Calu3 (cell line): ENCODE data around the gene DENND5A. TPM values are rescaled to one million over a fixed set of nuclear protein-coding genes. Genes with fewer than 3 reads are reported as not detected.

ENCODE experiments used
- BruUV-seq: library from RNA; stranded (reverse); fragments of 400-500 nt; replicated peaks from 2 replicates; lab custom pipeline; 2021; lab: Mats Ljungman, UMichigan
- CTCF ChIA-PET: fragments of 300-600 bp; sonication (Branson Sonifier 250); formaldehyde crosslinking; loops from one replicate; lab custom pipeline; 2022; ENCODE audit warnings: antibody characterized with exemption; lab: Charles Lee
- DNase-seq: peaks from one replicate; pipeline ENCODE4 v3.0.0; 2022
- H3K27ac Mint-ChIP-seq: one replicate; pipeline ENCODE4 v1.8.0; 2022; ENCODE audit warnings: mixed read lengths; ENCODE audit not compliant: unreplicated experiment
- H3K27me3 Mint-ChIP-seq: one replicate; pipeline ENCODE4 v1.8.0; 2022; ENCODE audit warnings: mixed read lengths; ENCODE audit not compliant: unreplicated experiment
- H3K36me3 Mint-ChIP-seq: one replicate; pipeline ENCODE4 v1.8.0; 2022; ENCODE audit warnings: mild to moderate bottlenecking, moderate library complexity, mixed read lengths; ENCODE audit not compliant: insufficient read depth, unreplicated experiment
- H3K4me1 Mint-ChIP-seq: one replicate; pipeline ENCODE4 v1.8.0; 2022; ENCODE audit warnings: mild to moderate bottlenecking, low read depth, mixed read lengths; ENCODE audit not compliant: unreplicated experiment
- H3K4me3 Mint-ChIP-seq: one replicate; pipeline ENCODE4 v1.8.0; 2022; ENCODE audit warnings: mild to moderate bottlenecking, low read depth, moderate library complexity, mixed read lengths; ENCODE audit not compliant: unreplicated experiment
- H3K9me3 Mint-ChIP-seq: one replicate; pipeline ENCODE4 v1.8.0; 2022; ENCODE audit warnings: low read depth, mixed read lengths; ENCODE audit not compliant: unreplicated experiment
- intact Hi-C: fragments of 100-400 bp; cut with micrococcal nuclease; formaldehyde crosslinking; loops from one replicate; pipeline ENCODE4 v1.10.0; 2022; ENCODE audit not compliant: unreplicated experiment
- total RNA-seq: library from RNA; stranded (reverse); gene quantifications from 2 replicates; pipeline ENCODE4 v1.2.3, GENCODE V29; 2022
- TF ChIP-seq, protein P1 (sequence below): fragments of 200-600 bp; IDR thresholded peaks from one replicate; pipeline ENCODE4 v1.8.0; 2022; ENCODE audit warnings: antibody characterized with exemption; ENCODE audit not compliant: unreplicated experiment

Gene DENND5A
- total RNA-seq, 1 experiment from 2014 or later: 40.0 TPM

DNA sequence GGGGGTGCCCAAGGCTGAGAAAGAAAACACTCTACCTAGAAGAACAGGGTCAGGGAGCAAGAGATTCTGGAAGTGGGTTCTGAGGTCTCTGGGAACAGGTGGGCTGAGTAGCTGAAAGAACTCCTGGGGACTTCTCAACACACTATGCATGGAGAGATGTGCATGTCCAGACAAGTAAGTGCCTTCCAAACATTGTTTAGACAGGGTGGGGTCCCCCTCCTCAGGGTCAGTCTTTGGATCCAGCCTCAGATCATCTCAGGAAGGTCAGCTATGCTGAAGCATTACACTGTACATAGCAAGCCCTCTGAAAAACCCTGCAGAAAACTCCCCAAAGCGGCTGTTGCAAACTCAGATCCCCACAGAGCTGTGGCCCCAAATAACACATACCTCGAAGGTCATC lies 119.9 kb downstream of the DENND5A start:
- H3K27me3 Mint-ChIP-seq: no peaks in the 10 kb centered on the region
- peaks cover 22% of the 10 kb centered on the region for H3K4me1 Mint-ChIP-seq
- no peak for DNase-seq
- H3K27ac Mint-ChIP-seq: no peak overlapping the region
- no peaks in the 10 kb centered on the region for H3K9me3 Mint-ChIP-seq
- H3K36me3 Mint-ChIP-seq: no peaks in the 10 kb centered on the region
- TF ChIP-seq, protein P1, sequence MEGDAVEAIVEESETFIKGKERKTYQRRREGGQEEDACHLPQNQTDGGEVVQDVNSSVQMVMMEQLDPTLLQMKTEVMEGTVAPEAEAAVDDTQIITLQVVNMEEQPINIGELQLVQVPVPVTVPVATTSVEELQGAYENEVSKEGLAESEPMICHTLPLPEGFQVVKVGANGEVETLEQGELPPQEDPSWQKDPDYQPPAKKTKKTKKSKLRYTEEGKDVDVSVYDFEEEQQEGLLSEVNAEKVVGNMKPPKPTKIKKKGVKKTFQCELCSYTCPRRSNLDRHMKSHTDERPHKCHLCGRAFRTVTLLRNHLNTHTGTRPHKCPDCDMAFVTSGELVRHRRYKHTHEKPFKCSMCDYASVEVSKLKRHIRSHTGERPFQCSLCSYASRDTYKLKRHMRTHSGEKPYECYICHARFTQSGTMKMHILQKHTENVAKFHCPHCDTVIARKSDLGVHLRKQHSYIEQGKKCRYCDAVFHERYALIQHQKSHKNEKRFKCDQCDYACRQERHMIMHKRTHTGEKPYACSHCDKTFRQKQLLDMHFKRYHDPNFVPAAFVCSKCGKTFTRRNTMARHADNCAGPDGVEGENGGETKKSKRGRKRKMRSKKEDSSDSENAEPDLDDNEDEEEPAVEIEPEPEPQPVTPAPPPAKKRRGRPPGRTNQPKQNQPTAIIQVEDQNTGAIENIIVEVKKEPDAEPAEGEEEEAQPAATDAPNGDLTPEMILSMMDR: no peak
- BruUV-seq: no TSS peak
- CTCF ChIA-PET: no interaction called here
- no peak overlapping the region for H3K4me3 Mint-ChIP-seq
- intact Hi-C loops: no loop called here

DNA sequence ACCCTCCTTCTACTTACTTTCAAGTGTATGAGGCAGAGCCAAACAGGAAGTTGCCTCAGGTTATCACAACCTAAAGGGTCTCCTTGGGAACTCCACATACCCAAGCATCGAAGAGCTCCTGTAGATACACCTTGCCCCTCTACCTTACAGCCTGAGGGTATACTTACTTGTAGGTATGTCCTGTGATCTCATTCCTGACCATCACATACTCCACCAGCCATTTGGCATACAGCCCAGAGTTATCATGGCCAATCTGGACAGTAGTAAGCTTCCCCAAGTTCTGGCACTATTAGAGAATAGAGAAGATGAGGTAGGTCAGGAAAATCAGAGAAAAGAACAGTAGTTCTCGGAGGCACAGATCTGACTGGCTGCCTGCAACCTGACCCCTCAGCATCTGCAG lies 120.3 kb downstream of the DENND5A start:
- no peak overlapping the region for H3K27ac Mint-ChIP-seq
- no peak overlapping the region for H3K4me3 Mint-ChIP-seq
- no peaks in the 10 kb centered on the region for H3K36me3 Mint-ChIP-seq
- BruUV-seq: no TSS peak
- TF ChIP-seq, protein P1: no peak
- CTCF ChIA-PET: interaction anchor here (0.7 kb wide), 1 partner anchor 192 kb away, joined by 6 read pairs; no protein-coding TSS in a partner anchor
- H3K9me3 Mint-ChIP-seq: no peaks in the 10 kb centered on the region
- intact Hi-C loops: no loop called here
- no peaks in the 10 kb centered on the region for H3K27me3 Mint-ChIP-seq
- H3K4me1 Mint-ChIP-seq: peaks cover 26% of the 10 kb centered on the region
- DNase-seq: no peak

DNA sequence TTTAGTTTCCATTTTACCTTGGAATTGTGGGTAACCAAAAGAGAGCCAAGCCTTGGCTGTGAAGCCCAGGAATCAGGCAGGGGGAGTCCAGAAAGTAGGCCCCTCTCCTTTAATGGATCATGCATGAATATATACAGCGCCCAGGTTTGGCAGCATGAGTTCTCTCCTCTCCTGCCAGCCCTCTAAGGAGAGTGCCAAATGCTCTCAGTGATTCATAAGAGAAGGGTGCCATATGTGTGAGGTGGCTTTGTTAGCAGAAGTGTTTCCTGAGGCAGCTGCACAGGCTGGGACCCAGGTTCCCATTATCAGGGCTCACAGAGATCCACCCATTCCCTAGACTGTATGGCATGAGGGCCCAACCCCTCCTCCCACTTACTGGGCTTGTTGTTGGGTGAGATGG lies 121.4 kb downstream of the DENND5A start:
- Mint-ChIP-seq H3K36me3 (no peaks in the 10 kb centered on the region), H3K27me3 (no peaks in the 10 kb centered on the region), H3K4me1 (peaks cover 32% of the 10 kb centered on the region), H3K27ac (no peak overlapping the region), H3K9me3 (no peaks in the 10 kb centered on the region), H3K4me3 (no peak overlapping the region)
- BruUV-seq: no TSS peak
- TF ChIP-seq, protein P1: no peak
- DNase-seq: no peak
- CTCF ChIA-PET: no interaction called here
- intact Hi-C loops: no loop called here

DNA sequence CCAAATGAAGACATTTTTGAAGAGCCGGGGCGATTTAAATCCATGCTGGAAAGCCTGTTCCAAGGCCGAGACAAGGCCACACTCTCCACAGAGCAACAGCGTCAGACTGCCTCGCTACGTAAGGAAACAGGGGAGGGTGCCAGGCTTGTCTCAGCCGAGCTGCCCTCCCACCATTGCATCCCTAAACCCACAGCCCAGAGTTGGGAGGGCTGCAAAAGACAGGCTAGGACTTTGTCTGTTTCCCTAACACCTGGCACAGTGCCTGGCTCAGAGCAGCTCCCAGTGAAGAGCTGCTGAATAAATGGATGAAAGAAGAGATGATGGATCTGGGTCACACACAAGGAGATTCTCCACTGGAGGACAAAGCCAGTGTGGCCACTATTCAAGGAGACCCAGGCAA lies 122.4 kb downstream of the DENND5A start:
- Mint-ChIP-seq H3K9me3 (no peaks in the 10 kb centered on the region), H3K36me3 (peaks cover 3% of the 10 kb centered on the region), H3K27me3 (no peaks in the 10 kb centered on the region), H3K4me3 (no peak overlapping the region), H3K27ac (no peak overlapping the region), H3K4me1 (peaks cover 29% of the 10 kb centered on the region)
- TF ChIP-seq, protein P1: no peak
- no peak for DNase-seq
- CTCF ChIA-PET: no interaction called here
- intact Hi-C loops: no loop called here
- BruUV-seq: no TSS peak
